ENCODE results near the gene GABARAPL1. TPM values are rescaled to one million over a fixed set of nuclear protein-coding genes. Genes with fewer than 3 reads are reported as not detected.
"Not testable (repeated sequence)": the region's sequence is repeated elsewhere in the genome, so short reads cannot be mapped to it uniquely, and the experiment has no call there.

The GABARAPL1 gene
- polyA plus RNA-seq, 3 donors: 62.9 to 92.4 (median 80.9) TPM

DNA sequence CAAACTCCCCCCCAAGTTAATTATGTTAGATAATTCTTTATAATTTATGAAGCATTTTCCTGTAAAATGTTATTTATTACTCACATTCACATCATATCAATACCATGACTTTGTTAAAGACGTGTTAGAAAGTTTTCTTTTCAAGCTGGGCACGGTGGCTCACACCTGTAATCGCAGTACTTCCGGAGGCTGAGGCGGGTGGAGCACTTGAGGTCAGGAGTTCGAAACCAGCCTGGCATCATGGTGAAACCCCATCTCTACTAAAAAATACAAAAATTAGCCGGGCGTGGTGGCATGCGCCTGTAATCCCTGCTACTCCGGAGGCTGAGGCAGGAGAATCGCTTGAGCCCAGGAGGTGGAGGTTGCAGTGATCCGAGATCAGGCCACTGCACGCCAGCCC, 3.3 kb downstream of the GABARAPL1 start:
- not testable (repeated sequence) for DNase-seq (ENCODE audit: extremely low read depth in 1 of 11, low read depth in 9 of 11, low spot score in 4 of 11)

DNA sequence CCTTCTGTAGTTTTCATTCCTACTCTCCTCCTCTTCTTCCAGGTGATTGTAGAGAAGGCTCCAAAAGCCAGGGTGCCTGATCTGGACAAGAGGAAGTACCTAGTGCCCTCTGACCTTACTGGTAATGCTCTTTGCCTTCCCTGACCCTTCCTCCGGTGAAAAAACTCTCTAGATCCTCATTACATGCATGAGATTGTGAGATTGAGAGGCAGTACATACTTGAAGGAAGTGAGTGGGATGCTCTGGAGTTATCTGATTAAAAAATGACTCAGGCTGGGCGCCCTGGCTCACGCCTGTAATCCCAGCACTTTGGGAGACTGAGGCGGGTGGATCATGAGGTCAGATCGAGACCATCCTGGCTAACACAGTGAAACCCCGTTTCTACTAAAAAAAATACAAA, 5.3 kb downstream of the GABARAPL1 start:
- DNase-seq (ENCODE audit: extremely low read depth in 1 of 11, low read depth in 9 of 11, low spot score in 4 of 11): no peak

DNA sequence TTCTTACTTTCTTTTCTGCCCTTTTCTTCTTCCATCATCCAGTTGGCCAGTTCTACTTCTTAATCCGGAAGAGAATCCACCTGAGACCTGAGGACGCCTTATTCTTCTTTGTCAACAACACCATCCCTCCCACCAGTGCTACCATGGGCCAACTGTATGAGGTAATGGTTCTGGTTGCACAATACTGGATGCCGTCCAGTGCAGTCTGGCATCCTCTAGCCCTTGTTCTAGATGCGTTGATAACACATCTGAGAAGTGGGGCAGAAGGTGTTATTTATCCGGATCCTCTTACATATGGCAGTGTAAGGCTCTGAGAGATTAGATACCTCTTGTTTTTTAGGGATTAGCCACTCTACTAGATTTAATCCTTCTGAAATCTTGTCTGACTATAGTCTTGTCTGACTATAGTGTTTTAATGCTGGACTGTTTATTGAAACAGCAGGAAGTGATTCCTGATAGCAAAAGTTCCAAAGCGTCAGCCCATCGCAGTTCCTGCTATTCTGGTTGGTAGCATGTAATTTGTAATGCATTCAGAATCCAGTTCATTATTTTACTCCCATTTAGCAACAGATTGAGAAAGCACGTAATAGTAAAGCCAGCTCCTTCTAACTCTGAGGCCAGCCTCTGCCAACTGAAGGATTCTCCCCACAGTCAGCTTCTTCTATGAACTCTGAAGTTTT, 7.9 kb downstream of the GABARAPL1 start:
- no peak for DNase-seq (ENCODE audit: extremely low read depth in 1 of 11, low read depth in 9 of 11, low spot score in 4 of 11)

- DNase-seq (ENCODE audit: extremely low read depth in 1 of 11, low read depth in 9 of 11, low spot score in 4 of 11): no peak
Observed at GRCh38 chr12:10221846-10222245, 9.2 kb downstream of the GABARAPL1 start.

- no peak for DNase-seq (ENCODE audit: extremely low read depth in 1 of 11, low read depth in 9 of 11, low spot score in 4 of 11)
Observed at GRCh38 chr12:10223208-10223607, 10.5 kb downstream of the GABARAPL1 start.

GRCh38 chr12:10225426-10225825, 12.7 kb downstream of the GABARAPL1 start:
- DNase-seq (ENCODE audit: extremely low read depth in 1 of 11, low read depth in 9 of 11, low spot score in 4 of 11): not testable (repeated sequence)

- no peak for DNase-seq (ENCODE audit: extremely low read depth in 1 of 11, low read depth in 9 of 11, low spot score in 4 of 11)
Observed at GRCh38 chr12:10226086-10226485, 13.4 kb downstream of the GABARAPL1 start.

DNA sequence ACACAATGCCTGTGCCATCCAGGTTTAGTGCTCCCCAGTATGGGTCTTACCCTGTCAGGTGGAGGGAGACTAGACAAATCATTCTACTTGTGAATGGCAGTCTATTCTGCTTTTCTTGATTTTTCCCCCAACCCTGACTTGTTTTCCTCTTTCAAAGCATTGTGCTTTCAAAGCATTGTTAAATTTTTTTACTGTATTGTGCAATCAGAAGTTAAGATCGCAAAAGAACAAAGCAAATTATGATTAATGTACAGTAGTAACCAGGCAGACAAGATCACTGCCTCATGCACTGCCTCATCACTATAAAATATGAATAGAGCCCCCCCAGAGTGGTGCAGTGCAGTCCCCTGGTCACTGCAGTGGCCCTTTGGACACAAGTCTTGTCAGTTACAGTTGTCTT, 14.1 kb downstream of the GABARAPL1 start:
- DNase-seq (ENCODE audit: extremely low read depth in 1 of 11, low read depth in 9 of 11, low spot score in 4 of 11): no peak

DNA sequence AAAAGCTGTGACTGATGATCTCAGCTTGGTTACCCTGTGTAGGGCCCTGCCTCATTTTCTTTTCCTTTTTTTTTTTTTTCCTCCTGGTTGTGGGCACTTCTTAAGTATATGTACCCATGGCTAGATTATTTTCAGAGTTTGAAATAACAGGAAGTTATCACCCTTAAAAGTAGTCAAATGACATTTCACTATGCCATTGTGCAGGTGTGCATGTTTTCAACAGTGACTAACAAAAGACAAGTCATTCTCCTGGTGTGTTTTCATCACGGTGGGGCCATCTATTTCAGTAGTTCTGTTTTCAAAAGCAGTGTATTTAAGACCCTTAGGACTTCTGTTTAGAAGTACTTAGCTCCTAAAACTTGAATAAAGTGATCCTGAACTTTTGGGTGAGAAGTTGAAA, 15.0 kb downstream of the GABARAPL1 start:
- no peak for DNase-seq (ENCODE audit: extremely low read depth in 1 of 11, low read depth in 9 of 11, low spot score in 4 of 11)

- no peak for DNase-seq (ENCODE audit: extremely low read depth in 1 of 11, low read depth in 9 of 11, low spot score in 4 of 11)
Observed at GRCh38 chr12:10234562-10234961, 21.9 kb downstream of the GABARAPL1 start.

DNA sequence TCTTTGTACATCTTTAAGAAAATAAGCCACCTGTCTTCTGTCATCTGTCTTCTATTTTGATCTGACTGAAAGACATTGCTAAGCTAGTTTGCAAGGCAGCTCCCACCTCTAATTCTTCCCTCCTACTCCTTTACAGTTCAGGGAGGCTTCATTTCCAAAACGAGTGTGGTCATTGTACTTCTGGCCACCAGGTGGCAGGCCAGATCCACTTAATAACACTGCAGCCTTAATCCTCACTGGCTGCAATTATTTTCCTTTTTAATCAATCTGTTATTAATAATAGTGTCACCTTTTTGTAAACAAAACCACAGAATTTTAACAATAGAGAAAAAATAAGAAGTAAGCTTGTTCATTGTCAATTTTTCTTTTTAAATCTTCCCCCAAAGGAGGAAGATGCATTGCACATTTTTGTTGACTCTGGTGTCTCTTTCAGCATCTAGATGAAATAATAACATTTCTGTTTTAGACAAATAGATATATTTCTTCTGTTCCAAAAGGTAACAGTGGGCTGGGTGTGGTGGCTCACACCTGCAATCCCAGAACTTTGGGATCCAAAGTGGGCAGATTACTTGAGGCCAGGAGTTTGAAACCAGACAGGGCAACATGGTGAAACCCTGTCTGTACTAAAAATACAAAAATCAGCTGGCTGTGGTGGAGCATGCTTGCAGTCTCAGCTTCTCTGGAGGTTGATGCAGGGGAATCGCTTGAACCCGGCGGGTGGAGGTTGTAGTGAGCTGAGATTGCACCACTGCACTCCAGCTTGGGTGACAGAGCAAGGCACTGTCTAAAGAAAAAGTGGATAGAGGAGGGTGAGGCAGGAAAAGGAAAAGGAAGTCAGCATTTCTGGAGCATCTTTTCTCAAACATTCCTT, 23.3 kb downstream of the GABARAPL1 start:
- DNase-seq (ENCODE audit: extremely low read depth in 1 of 11, low read depth in 9 of 11, low spot score in 4 of 11): peak in 5 of 11 donors; percentile 9 to 32 (median 19)

- DNase-seq (ENCODE audit: extremely low read depth in 1 of 11, low read depth in 9 of 11, low spot score in 4 of 11): no peak
Observed at GRCh38 chr12:10236720-10237119, 24.0 kb downstream of the GABARAPL1 start.

DNA sequence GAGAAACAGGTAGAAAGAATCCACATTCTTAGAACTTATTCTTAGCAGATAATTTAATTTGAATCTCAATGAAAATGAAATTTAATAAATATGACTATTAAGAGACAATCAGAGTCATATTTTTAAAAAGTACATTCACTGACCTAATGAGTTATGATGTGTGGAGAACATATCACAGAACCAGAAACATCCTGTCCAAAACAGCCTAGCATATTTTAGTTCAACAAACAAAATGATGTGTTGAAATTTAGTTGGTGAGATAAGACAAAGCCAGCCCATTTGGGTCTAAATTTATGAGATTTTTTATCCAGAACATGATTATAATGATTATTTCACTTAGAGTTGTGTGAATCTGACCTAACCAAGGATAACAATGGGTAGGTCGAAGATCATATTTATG, 25.8 kb downstream of the GABARAPL1 start:
- no peak for DNase-seq (ENCODE audit: extremely low read depth in 1 of 11, low read depth in 9 of 11, low spot score in 4 of 11)

- no peak for DNase-seq (ENCODE audit: extremely low read depth in 1 of 11, low read depth in 9 of 11, low spot score in 4 of 11)
Observed at GRCh38 chr12:10241290-10241689, 28.6 kb downstream of the GABARAPL1 start.

- no peak for DNase-seq (ENCODE audit: extremely low read depth in 1 of 11, low read depth in 9 of 11, low spot score in 4 of 11)
Observed at GRCh38 chr12:10241727-10242126, 29.1 kb downstream of the GABARAPL1 start.

DNA sequence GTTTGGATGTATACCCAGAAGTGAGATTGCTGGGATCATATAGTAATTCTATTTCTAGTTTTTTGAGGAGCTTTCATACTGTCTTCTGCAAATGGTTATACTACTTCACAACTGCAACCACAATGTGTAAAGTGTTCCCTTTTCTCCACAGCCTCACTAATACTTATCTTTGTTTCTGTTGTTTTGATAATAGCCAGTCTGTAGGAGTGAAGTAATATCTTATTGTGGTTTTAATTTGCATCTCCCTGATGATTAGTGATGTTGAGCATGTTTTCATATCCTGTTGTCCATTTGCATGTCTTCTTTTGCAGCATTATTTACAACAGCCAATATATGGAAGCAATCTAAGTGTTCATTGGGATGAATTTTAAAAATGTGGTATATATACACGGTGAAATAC, 29.9 kb downstream of the GABARAPL1 start:
- no peak for DNase-seq (ENCODE audit: extremely low read depth in 1 of 11, low read depth in 9 of 11, low spot score in 4 of 11)

DNA sequence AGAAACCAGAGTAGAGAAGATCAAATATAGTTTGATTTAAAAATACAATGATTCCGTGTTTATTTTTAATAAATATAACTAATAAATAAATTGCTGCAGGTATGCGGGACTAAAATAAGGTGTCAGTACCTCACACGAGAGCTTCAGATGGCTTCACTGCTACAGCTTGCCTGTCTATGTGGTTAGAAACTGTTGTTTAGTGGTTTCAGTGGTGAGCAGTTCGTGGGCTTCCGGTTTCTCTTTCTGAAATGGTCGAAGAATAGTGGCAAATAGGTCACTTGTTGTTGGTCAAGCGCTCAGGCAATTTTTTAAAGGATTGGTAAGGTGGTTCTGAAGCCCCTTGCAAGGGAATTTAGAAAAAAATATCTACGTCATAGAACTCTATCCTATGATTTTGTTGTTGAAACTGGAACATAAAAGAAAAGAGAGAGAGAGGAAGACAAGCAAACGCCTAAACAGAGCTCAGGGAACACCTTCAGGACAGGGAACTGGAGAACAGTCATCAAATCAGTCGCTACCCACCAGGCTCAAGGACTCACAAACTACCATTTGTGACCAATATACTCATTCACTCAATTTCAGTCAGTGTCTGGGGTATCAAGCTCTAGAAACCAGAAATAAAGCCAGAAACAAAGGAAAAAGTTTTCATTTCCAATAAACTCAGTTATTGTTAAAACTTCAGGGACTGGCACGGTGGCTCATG, 31.3 kb downstream of the GABARAPL1 start:
- DNase-seq (ENCODE audit: extremely low read depth in 1 of 11, low read depth in 9 of 11, low spot score in 4 of 11): no peak

- no peak for DNase-seq (ENCODE audit: extremely low read depth in 1 of 11, low read depth in 9 of 11, low spot score in 4 of 11)
Observed at GRCh38 chr12:10247436-10248058, 34.9 kb downstream of the GABARAPL1 start.

GRCh38 chr12:10249690-10250455, 37.2 kb downstream of the GABARAPL1 start:
- DNase-seq (ENCODE audit: extremely low read depth in 1 of 11, low read depth in 9 of 11, low spot score in 4 of 11): no peak
